Testis (tissue), 2 donors: ENCODE results near the gene ACSS3.

Experiments used
- POLR2A ChIP-seq: fragments of 450-650 bp; IDR thresholded peaks from one replicate; pipeline ENCODE4 v1.6.1; 2017; ENCODE audit warnings: antibody characterized with exemption, mild to moderate bottlenecking, moderate library complexity
- TF ChIP-seq, protein P1 (sequence below), 3 experiments: fragments of 450-650 bp in 2 of 3; fragments of 200-600 bp in 1 of 3; sonication (generic) in 1 of 3; IDR thresholded peaks; one replicate each; pipeline ENCODE4 v1.5.1; 2016 to 2019; ENCODE audit warnings: antibody characterized with exemption in 3 of 3, mild to moderate bottlenecking in 2 of 3, moderate library complexity in 1 of 3

DNA sequence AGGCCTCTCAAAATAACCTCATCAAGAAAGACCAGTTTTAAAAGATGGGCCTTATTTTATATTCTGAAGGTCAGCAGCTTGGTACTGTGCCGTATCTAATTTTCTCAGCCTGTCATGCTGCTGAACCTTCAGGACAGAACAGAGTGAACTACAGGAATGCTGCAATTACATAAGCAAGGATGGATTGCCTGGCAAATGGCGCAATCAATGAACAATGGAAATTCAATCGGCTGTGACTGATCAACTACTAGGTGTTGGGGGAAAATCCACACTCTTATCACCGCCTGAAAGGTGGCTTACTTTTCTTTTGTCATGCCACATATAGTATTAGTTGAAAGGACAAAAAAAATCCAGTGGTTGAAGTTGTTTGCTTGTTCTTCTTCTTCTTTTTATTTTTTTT is 8.5 kb downstream of the ACSS3 start:
- TF ChIP-seq, protein P1, sequence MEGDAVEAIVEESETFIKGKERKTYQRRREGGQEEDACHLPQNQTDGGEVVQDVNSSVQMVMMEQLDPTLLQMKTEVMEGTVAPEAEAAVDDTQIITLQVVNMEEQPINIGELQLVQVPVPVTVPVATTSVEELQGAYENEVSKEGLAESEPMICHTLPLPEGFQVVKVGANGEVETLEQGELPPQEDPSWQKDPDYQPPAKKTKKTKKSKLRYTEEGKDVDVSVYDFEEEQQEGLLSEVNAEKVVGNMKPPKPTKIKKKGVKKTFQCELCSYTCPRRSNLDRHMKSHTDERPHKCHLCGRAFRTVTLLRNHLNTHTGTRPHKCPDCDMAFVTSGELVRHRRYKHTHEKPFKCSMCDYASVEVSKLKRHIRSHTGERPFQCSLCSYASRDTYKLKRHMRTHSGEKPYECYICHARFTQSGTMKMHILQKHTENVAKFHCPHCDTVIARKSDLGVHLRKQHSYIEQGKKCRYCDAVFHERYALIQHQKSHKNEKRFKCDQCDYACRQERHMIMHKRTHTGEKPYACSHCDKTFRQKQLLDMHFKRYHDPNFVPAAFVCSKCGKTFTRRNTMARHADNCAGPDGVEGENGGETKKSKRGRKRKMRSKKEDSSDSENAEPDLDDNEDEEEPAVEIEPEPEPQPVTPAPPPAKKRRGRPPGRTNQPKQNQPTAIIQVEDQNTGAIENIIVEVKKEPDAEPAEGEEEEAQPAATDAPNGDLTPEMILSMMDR (IDR thresholded peaks at IDR 0.05): no peak
- TF ChIP-seq POLR2A: no peak
